Neural crest cell (in vitro differentiated cells): ENCODE data around the gene SAP30BP. TPM values are rescaled to one million over a fixed set of nuclear protein-coding genes. Genes with fewer than 3 reads are reported as not detected.

Experiments used
- DNase-seq: peaks from one replicate; pipeline ENCODE4 v3.0.0; 2021; ENCODE audit warnings: low read depth, mixed read lengths, low spot score
- H3K27ac Mint-ChIP-seq: one replicate; pipeline ENCODE4 v1.8.0; 2021; ENCODE audit warnings: mild to moderate bottlenecking, mixed read lengths; ENCODE audit not compliant: unreplicated experiment
- H3K27me3 Mint-ChIP-seq: 2 replicates; pipeline ENCODE4 v1.8.0; 2021; ENCODE audit warnings: low read depth, mild to moderate bottlenecking, mixed read lengths
- H3K36me3 Mint-ChIP-seq: 2 replicates; pipeline ENCODE4 v1.8.0; 2021; ENCODE audit warnings: low read depth, mild to moderate bottlenecking, mixed read lengths
- H3K4me1 Mint-ChIP-seq: 2 replicates; pipeline ENCODE4 v1.8.0; 2021; ENCODE audit warnings: mixed read lengths
- H3K4me3 Mint-ChIP-seq: one replicate; pipeline ENCODE4 v1.8.0; 2021; ENCODE audit warnings: mild to moderate bottlenecking, mixed read lengths
- H3K9me3 Mint-ChIP-seq: 2 replicates; pipeline ENCODE4 v1.8.0; 2021; ENCODE audit warnings: mixed read lengths
- CTCF ChIP-seq: fragments of 200-600 bp; sonication (generic); conservative IDR thresholded peaks from 2 replicates; pipeline ENCODE4 v1.5.0; 2021; ENCODE audit warnings: antibody characterized with exemption, mild to moderate bottlenecking
- total RNA-seq: library from RNA; stranded (reverse); gene quantifications from 2 replicates; pipeline ENCODE4 v1.2.1, GENCODE V29; 2021

The SAP30BP gene
- total RNA-seq, 1 donor from 2014 or later, result 113 TPM

- no peak for DNase-seq
- peaks cover 11% of the 10 kb centered on the region for H3K4me1 Mint-ChIP-seq
- H3K27me3 Mint-ChIP-seq, result no peaks in the 10 kb centered on the region
Measured at GRCh38 chr17:75638893-75639292, 28.2 kb upstream of the SAP30BP start.

GRCh38 chr17:75639327-75639726, 27.8 kb upstream of the SAP30BP start:
- H3K36me3 Mint-ChIP-seq, result no peaks in the 10 kb centered on the region
- no peak for DNase-seq
- peak overlapping the region; percentile 50 for H3K27ac Mint-ChIP-seq
- no peaks in the 10 kb centered on the region for H3K9me3 Mint-ChIP-seq
- TF ChIP-seq CTCF, result no peak
- H3K4me1 Mint-ChIP-seq, result peaks cover 8% of the 10 kb centered on the region
- no peaks in the 10 kb centered on the region for H3K27me3 Mint-ChIP-seq
- no peak overlapping the region for H3K4me3 Mint-ChIP-seq

More at GRCh38 chr17:75638893-75639292, 28.2 kb upstream of the SAP30BP start:
- no peak for TF ChIP-seq CTCF
- Mint-ChIP-seq H3K27ac (no peak overlapping the region), H3K9me3 (no peaks in the 10 kb centered on the region), H3K4me3 (no peak overlapping the region), H3K36me3 (no peaks in the 10 kb centered on the region)

GRCh38 chr17:75639771-75640555, 27.2 kb upstream of the SAP30BP start:
- peaks cover 2% of the 10 kb centered on the region for H3K4me1 Mint-ChIP-seq
- no peak for DNase-seq
- no peaks in the 10 kb centered on the region for H3K9me3 Mint-ChIP-seq
- TF ChIP-seq CTCF, result no peak
- no peak overlapping the region for H3K4me3 Mint-ChIP-seq
- H3K36me3 Mint-ChIP-seq, result no peaks in the 10 kb centered on the region
- H3K27me3 Mint-ChIP-seq, result no peaks in the 10 kb centered on the region
- H3K27ac Mint-ChIP-seq, result no peak overlapping the region

- Mint-ChIP-seq H3K4me3 (no peak overlapping the region), H3K27me3 (no peaks in the 10 kb centered on the region), H3K27ac (no peak overlapping the region), H3K9me3 (no peaks in the 10 kb centered on the region), H3K36me3 (no peaks in the 10 kb centered on the region), H3K4me1 (no peaks in the 10 kb centered on the region)
- no peak for TF ChIP-seq CTCF
- no peak for DNase-seq
Measured at GRCh38 chr17:75640556-75641119, 26.5 kb upstream of the SAP30BP start.

- Mint-ChIP-seq H3K27ac (no peak overlapping the region), H3K36me3 (no peaks in the 10 kb centered on the region), H3K9me3 (no peaks in the 10 kb centered on the region), H3K4me3 (no peak overlapping the region), H3K27me3 (no peaks in the 10 kb centered on the region), H3K4me1 (no peaks in the 10 kb centered on the region)
- no peak for TF ChIP-seq CTCF
- DNase-seq, result no peak
Measured at GRCh38 chr17:75641343-75641742, 25.8 kb upstream of the SAP30BP start.
